ENCODE results near the gene ZNF273.

Gene ZNF273

DNA sequence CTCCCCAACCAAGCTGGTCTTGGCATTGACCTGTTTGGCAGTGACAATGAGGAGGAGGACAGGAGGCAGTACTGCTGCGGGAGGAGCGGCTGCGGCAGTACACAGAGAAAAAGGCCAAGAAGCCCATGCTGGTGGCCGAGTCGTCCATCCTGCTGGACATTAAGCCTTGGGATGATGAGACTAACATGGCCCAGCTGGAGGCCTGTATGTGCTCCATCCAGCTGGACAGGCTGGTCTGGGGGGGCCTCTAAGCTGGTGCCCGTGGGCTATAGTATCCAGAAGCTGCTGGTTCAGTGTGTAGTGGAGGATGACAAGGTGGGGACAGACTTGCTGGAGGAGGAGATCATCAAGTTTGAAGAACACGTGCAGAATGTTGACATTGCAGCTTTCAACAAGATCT is 39.1 kb upstream of the ZNF273 start:
- Histone ChIP-seq H2BK120ac (ENCODE audit: low read depth, low read length) (no peak overlapping the region), H2BK5ac (ENCODE audit: low read length) (no peak overlapping the region), H3K18ac (ENCODE audit: low read length) (no peak overlapping the region), H3K4me1 (ENCODE audit: control insufficient read depth, low read depth, low read length) (no peaks in the 10 kb centered on the region), H2AK5ac (ENCODE audit: low read length) (no peak overlapping the region), H2BK15ac (replicated peaks; ENCODE audit: low read depth) (no peak overlapping the region), H3K23ac (ENCODE audit: low read length) (no peak overlapping the region), H4K5ac (ENCODE audit: low read length) (no peak overlapping the region), H3K4ac (ENCODE audit: low read depth, low read length) (no peak overlapping the region), H3K9ac (ENCODE audit: low read length) (no peak overlapping the region), H3K27me3 (ENCODE audit: insufficient read depth, low read length, poor library complexity) (no peaks in the 10 kb centered on the region), H3K4me2 (ENCODE audit: low read length) (no peak overlapping the region), H3K4me3 (ENCODE audit: low read length) (no peak overlapping the region), H3K27ac (ENCODE audit: low read depth, low read length) (no peak overlapping the region), H3K79me2 (ENCODE audit: control insufficient read depth, insufficient read depth, low read length) (no peaks in the 10 kb centered on the region), H4K8ac (ENCODE audit: low read depth, low read length) (no peak overlapping the region), H3K36me3 (ENCODE audit: control insufficient read depth, insufficient read depth, low read length) (no peaks in the 10 kb centered on the region), H3K79me1 (ENCODE audit: low read length) (no peaks in the 10 kb centered on the region), H3K56ac (ENCODE audit: low read length) (no peak overlapping the region)
- DNase-seq, result no peak
- no CpG with 5 or more reads among the region's 7 CpGs for WGBS (ENCODE audit: extremely low coverage, insufficient coverage, low lambda C conversion rate)

DNA sequence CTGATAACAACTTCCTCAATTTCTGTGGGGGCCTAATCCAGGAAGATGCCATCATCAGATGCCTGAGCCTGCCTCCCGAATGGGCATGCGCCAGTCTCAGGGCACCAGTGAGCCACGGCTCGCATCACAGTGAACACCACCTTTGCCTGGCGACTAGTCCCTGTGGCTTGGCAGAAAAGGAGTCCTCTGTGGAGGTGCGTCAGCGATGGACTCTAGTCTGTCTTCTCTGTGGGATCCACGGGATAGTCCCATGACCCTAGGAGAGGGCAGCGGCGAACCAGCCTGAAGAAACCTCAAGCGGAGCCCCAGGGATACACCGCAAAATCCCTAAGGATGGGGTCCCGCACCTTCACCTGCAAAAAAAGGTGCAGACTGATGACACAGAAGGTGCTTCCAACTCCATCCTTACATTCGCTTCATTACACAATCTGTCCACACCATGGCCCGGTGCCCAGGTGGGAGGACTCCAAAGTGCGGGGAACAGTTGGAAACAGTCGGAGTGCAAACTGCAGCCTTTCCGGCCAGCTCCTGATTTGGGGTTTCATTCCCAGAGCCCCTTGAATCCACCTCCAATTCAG is 35.1 kb upstream of the ZNF273 start:
- Histone ChIP-seq H2BK120ac (ENCODE audit: low read depth, low read length) (no peak overlapping the region), H3K79me2 (ENCODE audit: control insufficient read depth, insufficient read depth, low read length) (no peaks in the 10 kb centered on the region), H4K5ac (ENCODE audit: low read length) (no peak overlapping the region), H3K4me2 (ENCODE audit: low read length) (no peak overlapping the region), H4K8ac (ENCODE audit: low read depth, low read length) (no peak overlapping the region), H2BK5ac (ENCODE audit: low read length) (no peak overlapping the region), H3K23ac (ENCODE audit: low read length) (no peak overlapping the region), H3K4ac (ENCODE audit: low read depth, low read length) (no peak overlapping the region), H2AK5ac (ENCODE audit: low read length) (no peak overlapping the region), H3K27me3 (ENCODE audit: insufficient read depth, low read length, poor library complexity) (no peaks in the 10 kb centered on the region), H3K4me1 (ENCODE audit: control insufficient read depth, low read depth, low read length) (no peaks in the 10 kb centered on the region), H3K79me1 (ENCODE audit: low read length) (no peaks in the 10 kb centered on the region), H3K4me3 (ENCODE audit: low read length) (no peak overlapping the region), H3K9ac (ENCODE audit: low read length) (no peak overlapping the region), H2BK15ac (replicated peaks; ENCODE audit: low read depth) (no peak overlapping the region), H3K18ac (ENCODE audit: low read length) (no peak overlapping the region), H3K36me3 (ENCODE audit: control insufficient read depth, insufficient read depth, low read length) (no peaks in the 10 kb centered on the region), H3K27ac (ENCODE audit: low read depth, low read length) (no peak overlapping the region), H3K56ac (ENCODE audit: low read length) (no peak overlapping the region)
- no CpG with 5 or more reads among the region's 18 CpGs for WGBS (ENCODE audit: extremely low coverage, insufficient coverage, low lambda C conversion rate)
- DNase-seq, result no peak

DNA sequence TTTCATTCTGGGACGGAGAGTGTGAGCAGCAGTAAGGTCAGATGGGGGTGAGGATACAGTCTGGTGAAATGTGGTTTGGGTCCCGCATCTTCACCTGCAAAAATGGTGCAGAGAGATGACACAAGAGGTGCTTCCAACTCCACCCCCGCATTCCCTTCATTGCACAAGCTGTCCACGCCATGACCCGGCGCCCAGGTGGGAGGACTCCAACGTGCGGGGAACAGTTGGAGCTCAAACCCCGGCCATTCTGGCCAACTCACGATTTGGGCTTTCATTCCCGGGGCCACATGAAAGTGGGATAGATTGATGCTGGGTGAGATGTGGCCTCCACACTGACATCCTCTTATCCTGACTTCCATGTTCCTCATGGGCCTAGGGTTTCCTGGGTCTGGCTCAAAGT is 34.6 kb upstream of the ZNF273 start:
- Histone ChIP-seq H3K4me3 (ENCODE audit: low read length) (no peak overlapping the region), H3K79me1 (ENCODE audit: low read length) (no peaks in the 10 kb centered on the region), H4K8ac (ENCODE audit: low read depth, low read length) (no peak overlapping the region), H2BK5ac (ENCODE audit: low read length) (no peak overlapping the region), H3K27ac (ENCODE audit: low read depth, low read length) (no peak overlapping the region), H3K4me1 (ENCODE audit: control insufficient read depth, low read depth, low read length) (no peaks in the 10 kb centered on the region), H3K18ac (ENCODE audit: low read length) (no peak overlapping the region), H3K9ac (ENCODE audit: low read length) (no peak overlapping the region), H3K56ac (ENCODE audit: low read length) (no peak overlapping the region), H3K27me3 (ENCODE audit: insufficient read depth, low read length, poor library complexity) (no peaks in the 10 kb centered on the region), H3K23ac (ENCODE audit: low read length) (no peak overlapping the region), H2BK15ac (replicated peaks; ENCODE audit: low read depth) (no peak overlapping the region), H4K5ac (ENCODE audit: low read length) (no peak overlapping the region), H2AK5ac (ENCODE audit: low read length) (no peak overlapping the region), H2BK120ac (ENCODE audit: low read depth, low read length) (no peak overlapping the region), H3K79me2 (ENCODE audit: control insufficient read depth, insufficient read depth, low read length) (no peaks in the 10 kb centered on the region), H3K4me2 (ENCODE audit: low read length) (no peak overlapping the region), H3K36me3 (ENCODE audit: control insufficient read depth, insufficient read depth, low read length) (no peaks in the 10 kb centered on the region), H3K4ac (ENCODE audit: low read depth, low read length) (no peak overlapping the region)
- WGBS (ENCODE audit: extremely low coverage, insufficient coverage, low lambda C conversion rate), result no CpG with 5 or more reads among the region's 11 CpGs
- no peak for DNase-seq

DNA sequence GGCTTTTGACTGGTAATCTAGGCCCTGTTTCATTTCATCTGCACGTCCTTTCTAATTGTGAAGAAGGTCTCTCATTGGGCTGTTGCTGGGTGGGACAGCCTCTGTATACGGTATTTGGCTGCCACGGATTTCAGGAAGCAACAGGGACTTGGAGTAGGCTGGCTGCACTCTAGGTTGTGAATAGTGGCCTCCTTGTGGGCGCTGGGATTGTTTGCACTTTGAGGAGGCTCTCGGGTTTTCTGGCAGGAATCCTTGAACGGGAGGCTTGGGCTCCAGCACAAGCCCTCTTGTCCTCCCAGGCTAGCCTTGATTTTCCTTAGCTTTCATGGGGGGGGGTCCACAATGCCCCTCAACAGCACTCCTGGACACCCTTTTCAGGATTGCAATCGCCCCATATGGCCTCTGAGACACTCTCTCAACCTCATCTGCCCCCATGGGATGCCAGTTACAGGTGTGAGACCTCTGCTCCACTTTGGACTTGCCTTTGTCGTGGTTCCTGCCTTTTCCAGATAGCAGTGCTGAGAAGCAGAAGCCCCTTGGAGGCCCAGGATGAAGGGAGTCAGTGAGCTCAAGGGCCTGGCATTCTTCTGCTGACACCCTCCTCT is 33.9 kb upstream of the ZNF273 start:
- no peak overlapping the region for H3K4me2 ChIP-seq (ENCODE audit: low read length)
- DNase-seq, result no peak
- no peaks in the 10 kb centered on the region for H3K36me3 ChIP-seq (ENCODE audit: control insufficient read depth, insufficient read depth, low read length)
- no peak overlapping the region for H2BK5ac ChIP-seq (ENCODE audit: low read length)
- H3K56ac ChIP-seq (ENCODE audit: low read length), result no peak overlapping the region
- H2BK15ac ChIP-seq (replicated peaks; ENCODE audit: low read depth), result no peak overlapping the region
- no peak overlapping the region for H3K23ac ChIP-seq (ENCODE audit: low read length)
- no peak overlapping the region for H2BK120ac ChIP-seq (ENCODE audit: low read depth, low read length)
- no peak overlapping the region for H3K4me3 ChIP-seq (ENCODE audit: low read length)
- H3K18ac ChIP-seq (ENCODE audit: low read length), result no peak overlapping the region
- no CpG with 5 or more reads among the region's 8 CpGs for WGBS (ENCODE audit: extremely low coverage, insufficient coverage, low lambda C conversion rate)
- H3K27ac ChIP-seq (ENCODE audit: low read depth, low read length), result no peak overlapping the region
- H3K79me2 ChIP-seq (ENCODE audit: control insufficient read depth, insufficient read depth, low read length), result no peaks in the 10 kb centered on the region
- no peak overlapping the region for H2AK5ac ChIP-seq (ENCODE audit: low read length)
- H3K79me1 ChIP-seq (ENCODE audit: low read length), result no peaks in the 10 kb centered on the region
- H4K5ac ChIP-seq (ENCODE audit: low read length), result no peak overlapping the region
- no peaks in the 10 kb centered on the region for H3K27me3 ChIP-seq (ENCODE audit: insufficient read depth, low read length, poor library complexity)
- no peak overlapping the region for H3K9ac ChIP-seq (ENCODE audit: low read length)
- H3K4ac ChIP-seq (ENCODE audit: low read depth, low read length), result no peak overlapping the region
- no peaks in the 10 kb centered on the region for H3K4me1 ChIP-seq (ENCODE audit: control insufficient read depth, low read depth, low read length)
- no peak overlapping the region for H4K8ac ChIP-seq (ENCODE audit: low read depth, low read length)

DNA sequence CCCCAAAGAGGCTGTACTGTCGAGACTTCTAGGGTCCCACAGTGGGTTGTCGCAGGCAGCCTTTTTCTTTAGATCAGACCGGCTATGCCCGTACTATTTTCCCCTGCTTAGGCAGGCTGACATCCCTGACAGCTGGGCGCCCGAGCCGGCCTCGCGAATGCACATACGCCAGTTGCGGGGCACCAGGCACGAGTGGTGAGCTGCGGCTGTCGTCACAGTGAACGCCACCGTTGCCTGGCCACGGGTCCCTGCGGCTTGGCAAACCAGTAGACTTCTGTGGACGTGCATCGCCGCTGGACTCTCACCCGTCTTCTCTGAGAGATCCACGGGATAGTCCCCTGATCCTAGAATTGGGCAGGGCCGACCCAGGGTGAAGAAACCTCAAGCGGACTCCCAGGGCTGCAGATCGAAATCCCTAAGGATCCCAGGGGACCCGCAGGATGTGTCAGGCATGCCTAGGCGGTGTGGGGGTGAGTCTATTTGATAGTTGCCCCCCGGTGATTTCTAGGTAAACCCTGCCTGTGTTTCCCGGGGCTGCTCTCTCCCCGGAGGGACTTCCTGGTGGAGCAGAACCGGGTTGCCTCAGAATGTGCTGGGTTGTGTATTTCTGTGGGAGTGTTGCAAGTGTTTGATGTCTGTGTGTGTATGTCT is 33.0 kb upstream of the ZNF273 start:
- H3K23ac ChIP-seq (ENCODE audit: low read length), result no peak overlapping the region
- H3K4me1 ChIP-seq (ENCODE audit: control insufficient read depth, low read depth, low read length), result no peaks in the 10 kb centered on the region
- no peak overlapping the region for H2BK15ac ChIP-seq (replicated peaks; ENCODE audit: low read depth)
- no peak overlapping the region for H4K5ac ChIP-seq (ENCODE audit: low read length)
- no peak overlapping the region for H3K9ac ChIP-seq (ENCODE audit: low read length)
- no CpG with 5 or more reads among the region's 32 CpGs for WGBS (ENCODE audit: extremely low coverage, insufficient coverage, low lambda C conversion rate)
- no peaks in the 10 kb centered on the region for H3K79me1 ChIP-seq (ENCODE audit: low read length)
- DNase-seq, result no peak
- no peaks in the 10 kb centered on the region for H3K27me3 ChIP-seq (ENCODE audit: insufficient read depth, low read length, poor library complexity)
- H3K4me2 ChIP-seq (ENCODE audit: low read length), result no peak overlapping the region
- H3K56ac ChIP-seq (ENCODE audit: low read length), result no peak overlapping the region
- H3K79me2 ChIP-seq (ENCODE audit: control insufficient read depth, insufficient read depth, low read length), result no peaks in the 10 kb centered on the region
- H3K18ac ChIP-seq (ENCODE audit: low read length), result no peak overlapping the region
- H2AK5ac ChIP-seq (ENCODE audit: low read length), result no peak overlapping the region
- H3K36me3 ChIP-seq (ENCODE audit: control insufficient read depth, insufficient read depth, low read length), result no peaks in the 10 kb centered on the region
- no peak overlapping the region for H4K8ac ChIP-seq (ENCODE audit: low read depth, low read length)
- no peak overlapping the region for H3K4ac ChIP-seq (ENCODE audit: low read depth, low read length)
- H3K4me3 ChIP-seq (ENCODE audit: low read length), result no peak overlapping the region
- no peak overlapping the region for H2BK120ac ChIP-seq (ENCODE audit: low read depth, low read length)
- no peak overlapping the region for H2BK5ac ChIP-seq (ENCODE audit: low read length)
- H3K27ac ChIP-seq (ENCODE audit: low read depth, low read length), result no peak overlapping the region
